ENCODE results near the gene SLC30A10.

DNA sequence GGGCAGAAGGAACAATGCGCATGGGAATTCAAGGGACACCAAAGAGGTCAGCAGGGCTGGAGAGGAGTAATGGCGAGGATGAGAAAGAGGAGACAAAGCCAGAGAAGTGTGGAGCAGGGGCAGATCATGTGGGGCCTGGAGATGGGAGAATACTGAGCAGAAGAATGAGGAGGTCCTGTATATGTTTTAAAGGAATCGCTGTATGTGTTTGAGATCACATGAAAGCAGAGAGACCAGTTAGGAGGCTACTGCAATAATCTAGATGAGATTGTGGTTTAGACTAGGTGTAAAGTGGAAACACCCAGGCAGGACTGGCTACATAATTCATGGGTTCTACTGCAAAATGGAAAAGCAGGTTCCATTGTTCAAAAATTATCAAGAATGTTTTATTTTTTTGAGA lies 33.3 kb upstream of the SLC30A10 start:
- TF ChIP-seq, protein P1, sequence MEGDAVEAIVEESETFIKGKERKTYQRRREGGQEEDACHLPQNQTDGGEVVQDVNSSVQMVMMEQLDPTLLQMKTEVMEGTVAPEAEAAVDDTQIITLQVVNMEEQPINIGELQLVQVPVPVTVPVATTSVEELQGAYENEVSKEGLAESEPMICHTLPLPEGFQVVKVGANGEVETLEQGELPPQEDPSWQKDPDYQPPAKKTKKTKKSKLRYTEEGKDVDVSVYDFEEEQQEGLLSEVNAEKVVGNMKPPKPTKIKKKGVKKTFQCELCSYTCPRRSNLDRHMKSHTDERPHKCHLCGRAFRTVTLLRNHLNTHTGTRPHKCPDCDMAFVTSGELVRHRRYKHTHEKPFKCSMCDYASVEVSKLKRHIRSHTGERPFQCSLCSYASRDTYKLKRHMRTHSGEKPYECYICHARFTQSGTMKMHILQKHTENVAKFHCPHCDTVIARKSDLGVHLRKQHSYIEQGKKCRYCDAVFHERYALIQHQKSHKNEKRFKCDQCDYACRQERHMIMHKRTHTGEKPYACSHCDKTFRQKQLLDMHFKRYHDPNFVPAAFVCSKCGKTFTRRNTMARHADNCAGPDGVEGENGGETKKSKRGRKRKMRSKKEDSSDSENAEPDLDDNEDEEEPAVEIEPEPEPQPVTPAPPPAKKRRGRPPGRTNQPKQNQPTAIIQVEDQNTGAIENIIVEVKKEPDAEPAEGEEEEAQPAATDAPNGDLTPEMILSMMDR (conservative IDR thresholded peaks at IDR 0.05 in 1 of 2, IDR thresholded peaks at IDR 0.05 in 1 of 2; ENCODE audit: extremely low read depth in 1 of 2, insufficient read depth in 1 of 2, low read depth in 1 of 2, low read length in 2 of 2) = no peak
- no peak for TF ChIP-seq EZH2 (IDR thresholded peaks at IDR 0.05; ENCODE audit: borderline replicate concordance, low read length)
